ENCODE results near the gene ANAPC2. TPM values are rescaled to one million over a fixed set of nuclear protein-coding genes. Genes with fewer than 3 reads are reported as not detected.
A peak's percentile ranks its signal among the peaks of the same experiment; 100 is the strongest.

Gene ANAPC2
- total RNA-seq, 4 donors from 2014 or later, result 6.7 to 65.6 (median 24.9) TPM

DNA sequence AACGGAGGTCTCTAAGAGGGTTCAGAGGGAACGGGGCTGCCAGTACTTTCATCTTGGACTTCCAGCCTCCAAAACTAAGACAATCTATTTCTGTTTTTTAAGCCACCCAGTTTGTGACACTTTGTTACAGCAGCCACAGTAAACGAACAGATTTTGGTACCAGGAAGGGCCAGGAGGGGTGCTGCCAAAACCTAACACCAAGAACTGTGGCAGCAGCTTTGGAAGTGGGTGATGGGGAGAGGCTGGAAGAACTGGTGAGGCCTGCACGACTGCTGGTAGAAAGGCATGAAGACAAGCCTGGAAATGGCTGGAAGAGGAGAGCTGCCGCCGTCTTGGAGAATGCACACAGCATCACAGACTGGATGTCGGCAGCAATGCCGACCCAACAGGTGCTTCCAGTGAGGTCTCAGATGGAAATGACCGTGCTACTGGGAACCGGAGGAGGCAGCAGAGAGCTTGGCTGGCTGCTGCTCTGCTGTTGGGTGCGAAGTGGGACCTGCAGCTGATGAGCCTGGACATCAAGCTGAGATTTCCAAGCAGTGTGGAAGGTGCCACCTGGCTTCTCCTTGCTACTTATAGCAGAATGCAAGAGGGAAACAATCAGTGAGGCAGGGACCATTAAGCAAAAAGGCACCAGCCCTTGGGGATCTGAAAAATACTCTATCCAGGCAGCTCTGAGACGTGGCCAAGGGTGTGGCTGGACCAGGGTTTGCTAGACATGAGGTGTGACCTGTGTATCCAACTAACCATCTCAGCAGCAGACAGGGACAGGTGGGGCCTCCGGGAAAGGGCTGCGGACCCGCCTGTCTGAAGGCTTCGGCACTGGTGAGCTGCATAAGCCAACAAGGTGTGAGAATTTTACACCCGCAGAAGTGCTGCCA lies 11.8 kb downstream of the ANAPC2 start:
- Histone ChIP-seq H3K4me1 (no peaks in the 10 kb centered on the region), H3K27me3 (no peaks in the 10 kb centered on the region), H3K4me3 (no peak overlapping the region), H3K27ac (no peak overlapping the region), H3K36me3 (no peaks in the 10 kb centered on the region), H3K9me3 (no peaks in the 10 kb centered on the region)
- intact Hi-C loops (cut with DNase I; ENCODE audit: low total_unique reads), result no loop called here
- no peak for DNase-seq
- TF ChIP-seq POLR2A (IDR thresholded peaks at IDR 0.05), result no peak
- TF ChIP-seq, protein P1, sequence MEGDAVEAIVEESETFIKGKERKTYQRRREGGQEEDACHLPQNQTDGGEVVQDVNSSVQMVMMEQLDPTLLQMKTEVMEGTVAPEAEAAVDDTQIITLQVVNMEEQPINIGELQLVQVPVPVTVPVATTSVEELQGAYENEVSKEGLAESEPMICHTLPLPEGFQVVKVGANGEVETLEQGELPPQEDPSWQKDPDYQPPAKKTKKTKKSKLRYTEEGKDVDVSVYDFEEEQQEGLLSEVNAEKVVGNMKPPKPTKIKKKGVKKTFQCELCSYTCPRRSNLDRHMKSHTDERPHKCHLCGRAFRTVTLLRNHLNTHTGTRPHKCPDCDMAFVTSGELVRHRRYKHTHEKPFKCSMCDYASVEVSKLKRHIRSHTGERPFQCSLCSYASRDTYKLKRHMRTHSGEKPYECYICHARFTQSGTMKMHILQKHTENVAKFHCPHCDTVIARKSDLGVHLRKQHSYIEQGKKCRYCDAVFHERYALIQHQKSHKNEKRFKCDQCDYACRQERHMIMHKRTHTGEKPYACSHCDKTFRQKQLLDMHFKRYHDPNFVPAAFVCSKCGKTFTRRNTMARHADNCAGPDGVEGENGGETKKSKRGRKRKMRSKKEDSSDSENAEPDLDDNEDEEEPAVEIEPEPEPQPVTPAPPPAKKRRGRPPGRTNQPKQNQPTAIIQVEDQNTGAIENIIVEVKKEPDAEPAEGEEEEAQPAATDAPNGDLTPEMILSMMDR (IDR thresholded peaks at IDR 0.05), result peak in 3 of 4 experiments; percentile 12 to 41 (median 33)

- intact Hi-C loops (cut with DNase I; ENCODE audit: low total_unique reads), result no loop called here
- no peaks in the 10 kb centered on the region for H3K4me1 ChIP-seq
- TF ChIP-seq, protein P1 (IDR thresholded peaks at IDR 0.05), result no peak
- TF ChIP-seq POLR2A (IDR thresholded peaks at IDR 0.05), result no peak
- H3K27me3 ChIP-seq, result no peaks in the 10 kb centered on the region
- DNase-seq, result no peak
- no peak overlapping the region for H3K4me3 ChIP-seq
- H3K27ac ChIP-seq, result no peak overlapping the region
- no peaks in the 10 kb centered on the region for H3K36me3 ChIP-seq
- H3K9me3 ChIP-seq, result no peaks in the 10 kb centered on the region
These were observed 12.9 kb downstream of the ANAPC2 start for GRCh38 chr9:137175345-137175961.

DNA sequence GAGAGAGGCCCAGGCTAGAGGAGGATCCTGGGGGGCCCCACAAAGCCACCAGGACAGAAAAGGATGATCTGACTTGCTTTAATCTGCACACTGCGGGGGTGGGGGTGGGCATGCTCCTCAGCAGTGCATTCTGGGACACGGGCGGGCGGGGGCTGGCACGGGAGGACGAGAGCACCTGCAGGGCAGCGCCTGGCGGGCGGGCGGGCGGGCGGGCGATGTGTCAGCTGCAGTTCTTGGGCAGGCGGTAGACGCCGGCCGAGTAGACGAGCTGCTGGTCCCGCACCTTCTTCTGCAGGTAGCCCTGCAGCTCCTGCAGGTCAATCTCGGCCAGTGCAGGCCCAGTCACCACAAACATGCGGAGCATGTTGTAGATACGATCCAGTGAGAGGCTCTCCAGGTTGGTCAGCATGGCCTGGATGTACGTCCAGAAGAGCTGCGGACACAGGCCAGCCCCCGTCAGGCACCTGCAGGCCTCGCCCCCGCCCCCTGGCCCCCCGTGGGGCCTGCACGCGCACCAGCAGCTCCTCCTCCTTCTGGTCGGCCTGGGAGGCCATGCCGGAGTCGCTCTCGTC lies 13.6 kb downstream of the ANAPC2 start:
- intact Hi-C loops (cut with DNase I; ENCODE audit: low total_unique reads), result no loop called here
- no peak for DNase-seq
- Histone ChIP-seq H3K9me3 (no peaks in the 10 kb centered on the region), H3K4me3 (no peak overlapping the region), H3K27ac (no peak overlapping the region), H3K4me1 (no peaks in the 10 kb centered on the region), H3K36me3 (no peaks in the 10 kb centered on the region), H3K27me3 (peaks cover 0 to 5% of the 10 kb centered on the region in 2 donors)
- TF ChIP-seq POLR2A (IDR thresholded peaks at IDR 0.05), result no peak
- TF ChIP-seq, protein P1 (IDR thresholded peaks at IDR 0.05), result no peak

- TF ChIP-seq, protein P1 (IDR thresholded peaks at IDR 0.05), result no peak
- TF ChIP-seq POLR2A (IDR thresholded peaks at IDR 0.05), result no peak
- Histone ChIP-seq H3K27ac (no peak overlapping the region), H3K36me3 (no peaks in the 10 kb centered on the region), H3K27me3 (peaks cover 5 to 6% of the 10 kb centered on the region in 2 donors), H3K9me3 (no peaks in the 10 kb centered on the region), H3K4me3 (no peak overlapping the region), H3K4me1 (peaks cover 0 to 6% of the 10 kb centered on the region in 2 donors)
- intact Hi-C loops (cut with DNase I; ENCODE audit: low total_unique reads), result no loop called here
- no peak for DNase-seq
These were observed 14.3 kb downstream of the ANAPC2 start for GRCh38 chr9:137173796-137174664.
